Dedifferentiated amniotic fluid mesenchymal stem cell (primary cell): Measurements from ENCODE around the gene OR6C3.
"Not testable (repeated sequence)": the region's sequence is repeated elsewhere in the genome, so short reads cannot be mapped to it uniquely, and the experiment has no call there.

Experiments
- DNase-seq: peaks from one replicate; pipeline ENCODE4 v3.0.0-alpha.2; 2016; ENCODE audit errors: extremely low spot score

OR6C3 gene

GRCh38 chr12:55330446-55330845 is at the start of gene OR6C3:
Gene OR6C3, plus strand, starts transcription at chr12:55330746. Its CDS starts 955 bp downstream, at chr12:55331701.
- DNase-seq: no peak

- DNase-seq: no peak
Observed at GRCh38 chr12:55280991-55281390, 49.6 kb upstream of the OR6C3 start.

- DNase-seq: no peak
Observed at GRCh38 chr12:55289999-55290398, 40.5 kb upstream of the OR6C3 start.

GRCh38 chr12:55296469-55296868 is 34.1 kb upstream of the OR6C3 start, which contains the start of gene OR6C6:
Gene OR6C6, minus strand, starts transcription at chr12:55296569. Its CDS starts 1,337 bp downstream, at chr12:55295232.
- DNase-seq: no peak

GRCh38 chr12:55314043-55314442 is 16.5 kb upstream of the OR6C3 start, which contains the start of gene OR6C1:
Gene OR6C1, plus strand, starts transcription at chr12:55314343. Its CDS starts 6,257 bp downstream, at chr12:55320600.
- DNase-seq: no peak

GRCh38 chr12:55320201-55320600 is 10.3 kb upstream of the OR6C3 start:
- no peak for DNase-seq

GRCh38 chr12:55325801-55326200 is 4.7 kb upstream of the OR6C3 start:
- DNase-seq: not testable (repeated sequence)

GRCh38 chr12:55336002-55336401 is 5.5 kb downstream of the OR6C3 start:
- no peak for DNase-seq

- DNase-seq: not testable (repeated sequence)
Observed at GRCh38 chr12:55355338-55355737, 24.8 kb downstream of the OR6C3 start.

GRCh38 chr12:55362675-55363074 is 32.1 kb downstream of the OR6C3 start, which contains the start of gene OR6C75:
Gene OR6C75, plus strand, starts transcription at chr12:55362975. Its CDS starts 2,136 bp downstream, at chr12:55365111.
- DNase-seq: no peak

GRCh38 chr12:55365086-55365485 is 34.5 kb downstream of the OR6C3 start:
- DNase-seq: no peak

GRCh38 chr12:55372521-55372920 is 42.0 kb downstream of the OR6C3 start:
- DNase-seq: no peak
